Large intestine (tissue), 3 donors: ENCODE measurements around the gene SYNDIG1. TPM values are rescaled to one million over a fixed set of nuclear protein-coding genes. Genes with fewer than 3 reads are reported as not detected.

Experiments
- DNase-seq, 2 donors: peaks; one replicate each; pipeline versions ENCODE4 v3.0.0 to v3.0.0-alpha.2; 2013
- H3K27ac ChIP-seq: one replicate; pipeline ENCODE4 v1.5.1; 2013; ENCODE audit warnings: low read length
- H3K27me3 ChIP-seq: 2 replicates; pipeline ENCODE4 v1.6.1; 2013; ENCODE audit warnings: low read length; ENCODE audit not compliant: control insufficient read depth, insufficient read depth
- H3K36me3 ChIP-seq: 2 replicates; pipeline ENCODE4 v1.6.1; 2013; ENCODE audit warnings: low read length; ENCODE audit not compliant: control insufficient read depth, insufficient read depth
- H3K4me1 ChIP-seq: one replicate; pipeline ENCODE4 v1.6.1; 2013; ENCODE audit warnings: low read length; ENCODE audit not compliant: control insufficient read depth, insufficient read depth
- H3K4me3 ChIP-seq: one replicate; pipeline ENCODE4 v1.5.1; 2013; ENCODE audit warnings: low read length
- H3K9me3 ChIP-seq: one replicate; pipeline ENCODE4 v1.6.1; 2013; ENCODE audit warnings: mild to moderate bottlenecking, low read depth, low read length, moderate library complexity; ENCODE audit not compliant: control insufficient read depth
- WGBS: methylation state at CpG from one replicate; pipeline ENCODE4 v1.1.5; 2013; ENCODE audit warnings: low lambda C conversion rate; ENCODE audit not compliant: insufficient coverage; 5-methylcytosine and 5-hydroxymethylcytosine counted together
- polyA plus RNA-seq: library from polyadenylated mRNA; unstranded; fragments of 120-200 nt; gene quantifications from one replicate; pipeline ENCODE4 v1.2.1, GENCODE V29; 2013

SYNDIG1 gene
- polyA plus RNA-seq, 1 donor: 2.0 TPM

DNA sequence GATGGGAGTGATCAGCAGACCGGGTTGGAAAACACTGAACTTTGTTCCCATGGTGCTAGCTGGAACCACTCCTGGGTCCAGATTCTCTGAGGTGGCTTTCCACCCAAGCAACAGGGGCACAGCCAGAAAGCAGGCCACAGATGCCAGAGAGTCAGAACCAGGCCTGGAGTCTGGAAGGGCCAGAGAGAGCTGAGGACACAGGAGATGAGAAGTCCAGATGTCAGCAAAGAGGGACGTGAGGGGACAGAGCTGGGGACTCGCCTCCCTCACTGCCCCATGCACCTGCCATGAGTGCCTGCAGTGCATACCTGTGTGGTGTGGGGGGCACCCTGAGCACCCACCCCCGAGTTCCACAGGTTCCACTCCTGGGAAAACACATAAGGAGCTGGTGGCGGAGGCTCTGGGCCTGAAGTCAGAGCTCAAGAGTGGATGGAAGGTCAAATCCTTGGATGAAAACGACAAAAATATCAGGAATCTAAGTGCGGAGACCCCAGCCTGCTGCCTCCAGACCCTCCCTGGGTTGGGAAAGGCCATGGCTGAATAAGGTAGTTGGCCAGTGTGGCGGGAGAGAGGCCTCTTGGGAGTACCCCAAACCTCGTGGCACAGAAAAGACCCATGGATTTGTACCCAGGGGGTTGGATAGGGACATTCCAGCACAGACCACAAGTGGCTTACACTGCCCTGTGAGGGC is 224.2 kb downstream of the SYNDIG1 start:
- no peak for DNase-seq
- no peaks in the 10 kb centered on the region for H3K27me3 ChIP-seq
- no peak overlapping the region for H3K27ac ChIP-seq
- H3K36me3 ChIP-seq: no peaks in the 10 kb centered on the region
- WGBS: no CpG with 5 or more reads among the region's 9 CpGs
- H3K9me3 ChIP-seq: no peaks in the 10 kb centered on the region
- no peaks in the 10 kb centered on the region for H3K4me1 ChIP-seq
- no peak overlapping the region for H3K4me3 ChIP-seq

DNA sequence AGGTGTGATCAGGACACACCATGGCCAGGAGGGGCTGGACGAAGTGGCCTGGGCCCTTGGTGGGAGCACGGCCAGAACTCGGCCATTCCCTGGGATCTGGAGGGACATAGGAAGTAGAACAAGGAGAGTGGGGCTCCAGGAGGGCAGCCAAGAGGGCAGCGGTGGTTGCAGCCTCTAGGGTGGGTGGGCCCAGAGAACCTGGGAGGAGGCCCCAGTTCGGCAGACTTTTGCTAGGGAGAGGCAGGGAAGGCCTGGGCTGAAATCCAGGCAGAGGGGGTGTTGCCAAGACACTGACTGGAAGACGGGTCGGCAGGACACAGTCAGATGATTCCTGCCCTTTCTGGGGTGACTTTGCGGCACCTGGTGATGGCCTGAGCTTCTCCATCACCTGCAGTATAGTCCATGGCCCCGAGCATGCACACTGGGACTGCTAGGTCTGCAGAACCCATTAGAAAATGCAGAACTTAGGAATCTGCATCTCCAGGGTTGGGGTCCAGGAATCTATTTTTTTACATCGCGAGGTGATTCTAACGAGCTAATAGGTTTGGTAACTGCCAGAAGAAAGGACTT is 224.8 kb downstream of the SYNDIG1 start:
- Histone ChIP-seq H3K27me3 (no peaks in the 10 kb centered on the region), H3K4me3 (no peak overlapping the region), H3K36me3 (no peaks in the 10 kb centered on the region), H3K27ac (no peak overlapping the region), H3K9me3 (no peaks in the 10 kb centered on the region), H3K4me1 (no peaks in the 10 kb centered on the region)
- no peak for DNase-seq
- no CpG with 5 or more reads among the region's 12 CpGs for WGBS

DNA sequence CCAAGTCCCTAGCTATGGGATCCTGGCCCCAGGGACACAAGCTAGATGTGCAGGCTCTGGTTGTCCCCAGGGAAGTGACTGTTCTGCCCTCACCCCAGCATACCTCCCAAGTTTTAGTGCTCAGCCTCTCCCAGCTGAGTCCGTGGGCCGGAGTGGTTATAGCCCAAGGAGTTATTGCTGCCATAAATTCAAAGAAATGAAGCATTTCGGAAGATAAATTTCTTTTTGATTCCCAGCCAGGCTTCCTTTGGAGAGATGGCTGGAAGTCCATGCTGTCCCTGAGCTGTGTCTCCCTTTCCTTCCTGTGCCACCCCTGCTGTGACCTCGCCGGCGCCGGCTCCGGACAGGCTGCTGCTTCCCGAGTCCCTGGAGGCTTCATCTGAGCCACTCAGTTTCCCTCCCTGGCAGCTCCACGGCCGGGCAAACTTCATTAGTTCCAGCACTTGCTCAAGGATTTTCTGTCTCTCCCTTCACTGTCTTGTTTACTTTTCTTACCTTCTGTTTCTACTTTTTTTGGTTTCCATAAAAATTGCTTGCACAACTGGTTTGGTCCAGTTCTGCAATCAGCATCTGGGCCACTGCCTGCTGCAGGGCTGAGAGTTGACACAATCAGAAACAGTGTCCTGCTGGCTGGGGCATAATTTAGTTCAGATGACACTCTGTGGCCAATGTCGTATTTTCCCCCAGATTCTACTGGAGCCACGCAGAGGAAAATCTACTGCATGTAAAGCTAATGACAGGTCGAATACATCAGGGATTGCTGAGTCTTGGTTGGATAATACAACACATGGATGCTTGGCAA is 225.5 kb downstream of the SYNDIG1 start:
- H3K36me3 ChIP-seq: no peaks in the 10 kb centered on the region
- H3K9me3 ChIP-seq: no peaks in the 10 kb centered on the region
- no peaks in the 10 kb centered on the region for H3K27me3 ChIP-seq
- H3K4me3 ChIP-seq: no peak overlapping the region
- no peaks in the 10 kb centered on the region for H3K4me1 ChIP-seq
- no peak overlapping the region for H3K27ac ChIP-seq
- no CpG with 5 or more reads among the region's 14 CpGs for WGBS
- DNase-seq: no peak

DNA sequence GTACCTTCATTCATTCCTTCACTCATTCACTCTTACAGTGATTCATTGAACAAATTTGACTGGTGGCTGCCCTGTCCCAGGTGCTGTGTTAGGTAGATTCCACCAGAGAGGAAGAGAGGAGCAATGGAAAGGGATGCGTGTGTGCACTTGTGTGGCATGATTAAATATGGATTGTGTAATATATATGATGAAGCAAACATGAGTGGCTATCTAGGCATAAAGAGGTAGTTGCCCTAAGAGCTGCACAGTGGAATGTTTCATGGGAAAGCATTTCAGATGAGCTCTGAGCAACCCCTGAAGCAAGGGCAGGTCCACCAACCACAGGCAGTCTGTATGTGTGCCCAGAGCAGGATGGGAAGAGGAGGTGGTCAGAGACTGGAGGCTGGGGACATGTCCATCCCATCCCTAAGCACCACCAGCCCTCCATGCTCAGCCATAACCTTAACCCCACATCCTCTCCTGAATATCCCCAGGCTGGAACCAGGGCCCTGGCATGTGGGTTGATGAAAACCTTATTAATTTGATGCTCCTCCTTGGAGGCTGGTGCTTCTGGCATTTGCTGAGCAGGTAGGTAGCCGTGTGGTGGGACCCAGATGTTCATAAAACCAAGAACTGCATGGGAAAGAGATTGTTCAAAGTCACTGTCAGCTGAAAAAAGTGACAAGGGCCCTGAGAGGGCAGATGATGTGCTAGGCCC is 226.2 kb downstream of the SYNDIG1 start:
- H3K9me3 ChIP-seq: no peaks in the 10 kb centered on the region
- no peaks in the 10 kb centered on the region for H3K27me3 ChIP-seq
- H3K4me1 ChIP-seq: no peaks in the 10 kb centered on the region
- H3K36me3 ChIP-seq: no peaks in the 10 kb centered on the region
- no peak overlapping the region for H3K4me3 ChIP-seq
- DNase-seq: no peak
- 100% methylated on average over 1 of the region's 2 CpGs for WGBS
- no peak overlapping the region for H3K27ac ChIP-seq

DNA sequence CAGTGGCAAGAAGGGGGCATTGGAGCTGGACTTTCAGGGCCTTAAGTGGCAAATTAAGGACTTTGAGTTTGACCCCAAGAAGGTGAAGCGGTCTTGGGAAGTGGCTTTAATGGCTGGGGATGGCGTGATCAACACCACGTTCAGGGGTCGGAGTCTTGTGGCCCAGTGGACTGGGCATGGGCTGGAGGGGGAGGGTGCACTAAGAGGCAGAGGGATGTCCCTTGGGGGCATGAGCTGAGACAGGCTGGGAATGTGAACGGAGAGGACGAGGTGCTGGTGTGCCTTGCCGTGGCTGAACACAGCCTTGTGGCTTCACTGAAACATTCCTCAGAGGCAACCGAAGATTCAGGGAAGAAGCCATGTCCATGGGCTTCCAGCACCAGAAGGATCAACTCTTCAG is 227.0 kb downstream of the SYNDIG1 start:
- no peaks in the 10 kb centered on the region for H3K36me3 ChIP-seq
- no peak overlapping the region for H3K27ac ChIP-seq
- WGBS: 90% methylated on average over 2 of the region's 8 CpGs
- H3K4me1 ChIP-seq: no peaks in the 10 kb centered on the region
- no peak overlapping the region for H3K4me3 ChIP-seq
- H3K9me3 ChIP-seq: no peaks in the 10 kb centered on the region
- no peak for DNase-seq
- H3K27me3 ChIP-seq: no peaks in the 10 kb centered on the region

DNA sequence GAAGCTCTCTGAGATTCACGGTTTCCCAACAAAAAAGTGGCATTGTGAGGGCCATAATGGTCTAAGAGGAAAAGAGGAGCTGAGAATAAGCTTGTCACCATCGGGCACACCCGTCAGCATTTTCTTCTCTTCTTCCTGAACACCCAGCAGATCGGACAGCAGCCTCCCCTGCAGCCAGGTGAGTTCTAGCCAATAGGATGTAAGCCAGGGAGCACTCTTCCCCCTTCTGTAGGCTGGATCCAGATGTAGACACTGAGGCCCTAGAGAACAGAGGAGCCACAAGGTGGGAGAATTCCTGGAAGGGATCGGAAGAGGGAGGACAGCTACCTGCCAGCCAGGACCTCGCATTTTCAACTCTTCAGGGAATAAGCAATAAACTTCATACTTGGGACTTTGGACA is 228.0 kb downstream of the SYNDIG1 start:
- Histone ChIP-seq H3K4me3 (no peak overlapping the region), H3K4me1 (no peaks in the 10 kb centered on the region), H3K36me3 (no peaks in the 10 kb centered on the region), H3K27ac (no peak overlapping the region), H3K27me3 (no peaks in the 10 kb centered on the region), H3K9me3 (no peaks in the 10 kb centered on the region)
- DNase-seq: no peak
- WGBS: no CpG with 5 or more reads among the region's 6 CpGs

DNA sequence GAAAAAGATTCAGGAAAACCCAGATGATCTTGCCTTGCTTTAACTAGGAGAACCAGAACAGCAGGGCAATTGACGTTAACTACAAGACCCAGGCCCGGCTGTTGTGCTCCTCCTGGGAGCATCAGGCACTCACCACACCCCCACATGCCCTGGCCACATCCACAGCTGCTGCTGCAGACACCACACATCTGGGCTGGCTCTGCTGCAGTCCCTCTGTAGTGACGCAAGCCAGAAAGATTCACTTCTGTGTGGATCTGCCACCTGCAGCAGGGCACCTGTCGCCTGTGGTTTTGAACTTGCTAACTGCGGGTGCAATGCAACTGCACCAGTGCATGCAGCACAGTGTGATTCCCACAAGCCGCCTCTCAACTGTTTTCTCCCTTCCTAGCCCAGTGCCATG is 228.8 kb downstream of the SYNDIG1 start:
- H3K36me3 ChIP-seq: no peaks in the 10 kb centered on the region
- no peaks in the 10 kb centered on the region for H3K27me3 ChIP-seq
- no peaks in the 10 kb centered on the region for H3K9me3 ChIP-seq
- no peak overlapping the region for H3K27ac ChIP-seq
- H3K4me3 ChIP-seq: no peak overlapping the region
- WGBS: no CpG with 5 or more reads among the region's 6 CpGs
- DNase-seq: no peak
- H3K4me1 ChIP-seq: no peaks in the 10 kb centered on the region

DNA sequence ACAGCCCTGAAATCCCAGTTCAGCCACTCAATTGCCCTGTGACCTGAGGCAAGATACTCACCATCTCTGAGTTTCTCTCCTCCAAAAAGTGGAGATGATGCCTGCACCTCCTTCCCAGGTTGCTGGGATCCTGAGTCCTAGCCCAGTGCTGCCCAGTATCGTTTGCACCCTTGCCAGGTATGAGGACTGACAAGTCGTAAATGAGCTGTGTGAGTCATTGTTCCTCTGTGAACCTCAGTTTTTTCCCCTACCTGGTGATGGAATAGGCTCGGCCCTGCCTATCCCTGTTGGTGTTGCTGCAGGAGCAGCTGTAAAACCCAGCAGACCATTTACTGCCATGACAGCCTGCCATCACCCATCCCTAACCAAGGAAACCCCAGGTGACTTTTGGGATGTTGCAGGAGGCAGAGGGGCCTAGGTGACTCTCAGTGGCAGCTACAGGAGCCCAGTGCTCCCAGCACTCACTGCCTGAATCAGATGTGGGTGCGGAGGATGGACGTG is 229.3 kb downstream of the SYNDIG1 start:
- WGBS: no CpG with 5 or more reads among the region's 5 CpGs

DNA sequence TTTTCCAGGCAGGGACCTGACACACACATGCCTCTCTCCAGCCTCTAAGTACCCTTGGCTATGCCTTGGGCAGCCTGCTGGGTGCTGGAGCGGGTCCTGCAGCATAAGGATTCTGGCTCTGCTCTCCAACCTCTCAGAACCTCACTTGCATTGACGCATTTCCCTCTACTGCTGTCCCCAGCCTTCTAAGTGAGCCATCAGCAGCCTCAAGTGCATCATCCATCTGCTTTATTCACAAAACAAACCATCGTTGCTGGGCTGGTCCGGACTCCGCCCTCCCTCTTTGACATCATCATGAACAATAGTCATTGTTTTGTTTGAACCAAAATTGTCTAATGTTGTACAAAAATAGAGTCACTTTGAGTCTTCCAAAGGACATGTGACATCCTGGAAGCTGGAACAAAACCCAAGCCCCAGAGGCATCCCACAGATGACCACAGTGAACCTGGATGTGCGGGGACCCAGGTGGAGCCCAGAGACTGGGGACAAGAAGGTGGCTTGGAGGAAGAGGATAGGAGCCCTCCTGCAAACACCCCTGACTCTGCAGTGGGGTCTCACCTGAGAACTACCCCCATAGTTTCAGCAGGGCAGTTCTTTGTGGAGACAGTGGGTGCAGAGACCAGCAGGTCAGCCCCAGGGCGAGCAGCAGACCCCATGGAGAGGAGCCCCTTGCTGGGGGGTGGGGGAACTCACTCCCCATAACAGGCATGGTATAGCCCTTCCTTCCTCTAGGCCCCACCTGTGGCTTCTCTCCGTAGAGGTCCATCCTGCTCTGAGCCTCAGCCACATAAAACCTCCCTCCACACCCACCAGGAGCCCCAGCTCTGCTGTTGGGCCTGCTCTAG is 230.1 kb downstream of the SYNDIG1 start:
- Histone ChIP-seq H3K4me1 (no peaks in the 10 kb centered on the region), H3K4me3 (no peak overlapping the region), H3K9me3 (no peaks in the 10 kb centered on the region), H3K27ac (no peak overlapping the region), H3K27me3 (no peaks in the 10 kb centered on the region), H3K36me3 (no peaks in the 10 kb centered on the region)
- no peak for DNase-seq
- no CpG with 5 or more reads among the region's 8 CpGs for WGBS

More for the DNA sequence above, 229.3 kb downstream of the SYNDIG1 start:
- no peak overlapping the region for H3K4me3 ChIP-seq
- no peaks in the 10 kb centered on the region for H3K4me1 ChIP-seq
- no peaks in the 10 kb centered on the region for H3K9me3 ChIP-seq
- no peaks in the 10 kb centered on the region for H3K36me3 ChIP-seq
- no peak for DNase-seq
- H3K27ac ChIP-seq: no peak overlapping the region
- H3K27me3 ChIP-seq: no peaks in the 10 kb centered on the region
